CD1c-positive myeloid dendritic cell (primary cell): ENCODE results near the gene UIMC1.
"Not testable (repeated sequence)": the region's sequence is repeated elsewhere in the genome, so short reads cannot be mapped to it uniquely, and the experiment has no call there.

ENCODE experiments used
- DNase-seq: peaks from one replicate; pipeline ENCODE4 v3.0.0-alpha.2; 2016; ENCODE audit errors: extremely low spot score

The UIMC1 gene

DNA sequence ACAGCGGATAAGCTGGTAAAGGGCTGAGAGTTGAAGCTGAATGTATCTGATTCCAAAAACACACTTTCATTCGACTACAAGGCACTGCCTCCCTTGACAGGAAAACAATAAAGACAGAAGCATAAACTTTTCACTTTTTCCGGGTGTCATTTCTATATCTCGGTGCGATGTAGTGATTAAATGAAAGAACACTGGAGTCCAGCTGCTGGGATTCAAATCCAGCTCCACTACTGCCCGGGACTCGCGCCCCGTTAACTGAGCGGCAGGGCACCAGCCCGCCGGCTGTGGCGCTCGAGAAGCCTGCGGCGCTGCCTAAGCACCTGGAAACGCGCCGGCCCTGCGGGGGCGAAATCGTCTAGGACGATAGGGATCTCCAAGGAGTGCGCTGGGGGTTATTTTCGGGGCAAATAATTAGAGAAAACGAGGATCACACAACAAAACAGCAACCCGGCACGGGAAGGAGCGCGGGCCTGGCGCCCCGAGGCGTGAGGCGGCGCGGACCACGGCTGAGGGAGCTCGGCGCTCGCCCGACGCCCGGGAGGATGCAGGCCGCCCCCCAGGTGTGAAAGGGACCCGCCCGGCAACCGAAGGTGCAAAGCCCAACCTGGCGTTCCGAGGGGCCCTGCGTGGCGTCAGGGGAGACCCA is 837 bp downstream of the UIMC1 start:
- peak; percentile 75 for DNase-seq

- no peak for DNase-seq
Measured at GRCh38 chr5:177004961-177005360, 1.6 kb downstream of the UIMC1 start.

GRCh38 chr5:177003649-177004048 is 2.9 kb downstream of the UIMC1 start:
- DNase-seq = no peak

DNA sequence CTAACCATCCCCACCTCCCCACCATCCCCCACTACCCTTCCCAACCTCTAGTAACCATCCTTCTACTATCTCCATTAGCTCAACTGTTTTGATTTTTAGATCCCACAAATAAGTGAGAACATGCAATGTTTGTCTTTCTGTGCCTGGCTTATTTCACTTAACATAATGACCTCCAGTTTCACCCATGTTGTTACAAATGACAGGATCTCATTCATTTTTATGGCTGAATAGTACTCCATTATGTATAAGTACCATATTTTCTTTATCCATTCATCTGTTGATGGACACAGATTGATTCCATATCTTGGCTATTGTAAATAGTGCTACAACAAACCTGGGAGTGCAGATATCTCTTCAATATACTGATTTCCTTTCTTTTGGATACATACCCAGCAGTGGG is 7.1 kb downstream of the UIMC1 start:
- not testable (repeated sequence) for DNase-seq

GRCh38 chr5:176998828-176999227 is 7.8 kb downstream of the UIMC1 start:
- DNase-seq = no peak

DNA sequence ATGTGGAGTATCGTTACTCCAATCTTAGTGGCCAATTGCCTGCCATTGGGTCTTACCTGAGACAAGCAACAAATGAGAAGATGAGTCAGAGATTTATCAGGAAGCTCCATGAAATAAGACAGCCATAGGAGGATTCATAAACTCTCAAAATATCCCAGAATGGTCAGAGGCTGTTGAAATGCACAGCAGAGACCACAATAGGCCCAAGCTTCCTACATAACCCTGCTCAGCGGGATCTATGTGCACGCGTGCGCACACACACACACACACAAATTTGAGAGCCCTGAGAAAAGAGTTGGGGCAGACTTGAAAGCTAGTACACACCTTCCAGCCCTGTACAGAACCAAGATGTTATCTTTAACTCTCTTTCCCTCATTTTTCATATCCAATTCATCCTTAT is 9.8 kb downstream of the UIMC1 start:
- peak; percentile 18 for DNase-seq

GRCh38 chr5:176995896-176996767 is 10.4 kb downstream of the UIMC1 start:
- peak; percentile 66 for DNase-seq

DNA sequence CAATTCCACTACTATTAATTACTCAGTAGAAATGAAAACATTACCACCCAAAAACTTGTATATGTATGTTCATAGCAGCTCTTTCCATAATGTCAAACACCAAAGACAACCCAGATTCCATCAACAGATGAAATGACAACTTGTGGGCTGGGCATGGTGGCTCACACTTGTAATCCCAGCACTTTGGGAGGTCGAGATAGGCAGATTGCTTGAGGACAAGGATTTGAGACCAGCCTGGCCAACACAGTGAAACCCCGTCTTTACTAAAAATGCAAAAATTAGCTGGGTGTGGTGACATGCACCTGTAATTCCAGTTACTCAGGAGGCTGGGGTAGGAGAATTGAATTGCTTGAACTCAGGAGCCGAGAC is 11.5 kb downstream of the UIMC1 start:
- no peak for DNase-seq

GRCh38 chr5:176994460-176995121 is 12.0 kb downstream of the UIMC1 start:
- DNase-seq = peak; percentile 91

DNA sequence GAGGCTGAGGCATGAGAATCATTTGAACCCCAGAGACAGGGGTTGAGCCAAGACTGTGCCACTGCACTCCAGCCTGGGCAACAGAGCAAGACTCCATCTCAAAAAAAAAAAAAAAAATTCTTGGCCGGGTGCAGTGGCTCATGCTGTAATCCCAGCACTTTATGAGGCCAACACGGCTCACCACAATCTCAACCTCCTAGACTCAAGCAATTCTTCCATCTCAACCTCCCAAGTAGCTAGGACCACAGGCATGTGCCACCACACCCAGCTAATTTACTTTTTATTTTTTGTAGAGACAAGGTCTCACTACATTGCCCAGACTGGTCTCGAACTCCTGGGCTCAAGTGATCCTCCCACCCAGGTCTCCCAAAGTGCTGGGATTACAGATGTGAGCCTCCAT is 13.5 kb downstream of the UIMC1 start:
- not testable (repeated sequence) for DNase-seq

DNA sequence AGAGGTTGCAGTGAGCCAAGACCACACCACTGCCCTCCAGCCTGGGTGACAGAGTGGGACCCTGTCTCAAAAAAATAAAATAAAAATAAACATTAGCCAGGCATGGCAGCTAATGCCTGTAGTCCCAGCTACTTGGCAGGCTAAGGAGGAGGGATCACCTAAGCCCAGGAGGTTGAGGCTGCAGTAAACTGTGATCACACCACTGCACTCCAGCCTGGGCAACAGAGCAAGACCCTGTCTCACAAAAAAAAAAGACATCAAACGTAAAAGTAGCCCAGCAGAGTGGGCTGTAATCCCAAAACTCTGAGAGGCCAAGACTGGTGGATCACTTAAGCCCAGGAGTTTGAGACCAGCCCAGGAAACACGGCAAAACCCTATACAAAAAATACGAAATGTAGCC is 19.0 kb downstream of the UIMC1 start:
- no peak for DNase-seq

GRCh38 chr5:176986280-176986679 is 20.3 kb downstream of the UIMC1 start:
- DNase-seq = no peak

DNA sequence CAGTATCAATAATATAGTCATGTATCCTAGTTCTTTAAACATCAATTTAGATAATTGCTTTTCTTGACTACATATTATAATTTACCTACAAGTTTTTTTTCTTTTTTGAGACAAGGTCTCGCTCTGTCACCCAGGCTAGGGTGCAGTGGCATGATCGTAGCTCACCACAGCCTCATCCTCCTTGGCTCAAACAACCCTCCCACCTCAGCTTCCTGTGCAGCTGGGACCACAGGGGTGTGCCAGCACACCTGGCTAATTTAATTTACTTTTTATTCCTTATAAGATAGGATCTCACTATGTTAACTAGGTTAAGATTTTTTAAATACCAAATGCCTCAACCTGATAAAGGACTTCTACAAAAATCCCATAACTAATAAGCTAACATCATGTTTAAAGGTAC is 21.1 kb downstream of the UIMC1 start:
- DNase-seq = no peak

DNA sequence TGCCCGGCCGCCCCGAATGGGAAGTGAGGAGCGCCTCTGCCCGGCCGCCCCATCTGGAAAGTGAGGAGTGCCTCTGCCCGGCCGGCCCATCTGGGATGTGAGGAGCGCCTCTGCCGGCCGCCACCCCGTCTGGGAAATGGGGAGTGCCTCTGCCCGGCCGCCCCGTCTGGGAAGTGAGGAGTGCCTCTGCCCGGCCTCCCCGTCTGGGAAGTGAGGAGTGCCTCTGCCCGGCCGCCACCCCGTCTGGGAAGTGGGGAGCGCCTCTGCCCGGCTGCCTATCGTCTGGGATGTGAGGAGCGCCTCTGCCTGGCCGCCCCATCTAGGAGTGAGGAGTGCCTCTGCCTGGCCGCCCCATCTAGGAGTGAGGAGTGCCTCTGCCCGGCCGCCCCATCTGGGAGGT is 22.4 kb downstream of the UIMC1 start:
- not testable (repeated sequence) for DNase-seq

DNA sequence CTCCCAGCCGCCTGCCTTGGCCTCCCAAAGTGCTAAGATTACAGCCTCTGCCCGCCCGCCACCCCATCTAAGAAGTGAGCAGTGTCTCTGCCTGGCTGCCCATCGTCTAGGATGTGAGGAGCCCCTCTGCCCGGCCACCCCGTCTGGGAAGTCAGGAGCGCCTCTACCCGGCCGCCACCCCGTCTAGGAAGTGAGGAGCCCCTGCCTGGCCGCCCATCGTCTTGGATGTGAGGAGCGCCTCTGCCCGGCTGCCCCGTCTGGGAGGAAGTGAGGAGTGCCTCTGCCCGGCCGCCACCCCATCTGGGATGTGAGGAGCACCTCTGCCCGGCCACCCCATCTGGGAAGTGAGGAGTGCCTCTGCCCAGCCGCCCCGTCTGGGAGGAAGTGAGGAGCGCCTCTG is 23.0 kb downstream of the UIMC1 start:
- DNase-seq = not testable (repeated sequence)

DNA sequence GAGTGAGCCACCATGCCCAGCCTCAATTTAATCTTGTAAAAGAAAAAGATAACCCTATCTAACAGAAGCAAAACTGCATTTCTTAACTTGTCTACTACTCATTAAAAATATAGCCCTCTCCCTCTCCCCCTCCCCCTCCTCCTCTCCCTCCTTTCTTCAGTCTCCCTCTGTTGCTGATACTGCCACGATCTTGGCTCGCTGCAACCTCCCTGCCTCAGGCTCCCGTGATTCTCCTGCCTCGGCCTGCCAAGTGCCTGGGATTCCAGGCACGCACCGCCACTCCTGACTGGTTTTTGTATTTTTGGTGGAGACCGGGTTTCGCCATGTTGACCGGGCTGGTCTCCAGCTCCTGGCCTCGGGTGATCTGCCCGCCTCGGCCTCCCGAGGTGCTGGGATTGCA is 23.5 kb downstream of the UIMC1 start:
- not testable (repeated sequence) for DNase-seq

- DNase-seq = no peak
Measured at GRCh38 chr5:176980818-176981217, 25.8 kb downstream of the UIMC1 start.

GRCh38 chr5:176979669-176980068 is 26.9 kb downstream of the UIMC1 start:
- no peak for DNase-seq

GRCh38 chr5:176965633-176966032 is 40.9 kb downstream of the UIMC1 start:
- DNase-seq = no peak

- peak; percentile 57 for DNase-seq
Measured at GRCh38 chr5:176959051-176959450, 47.5 kb downstream of the UIMC1 start.

DNA sequence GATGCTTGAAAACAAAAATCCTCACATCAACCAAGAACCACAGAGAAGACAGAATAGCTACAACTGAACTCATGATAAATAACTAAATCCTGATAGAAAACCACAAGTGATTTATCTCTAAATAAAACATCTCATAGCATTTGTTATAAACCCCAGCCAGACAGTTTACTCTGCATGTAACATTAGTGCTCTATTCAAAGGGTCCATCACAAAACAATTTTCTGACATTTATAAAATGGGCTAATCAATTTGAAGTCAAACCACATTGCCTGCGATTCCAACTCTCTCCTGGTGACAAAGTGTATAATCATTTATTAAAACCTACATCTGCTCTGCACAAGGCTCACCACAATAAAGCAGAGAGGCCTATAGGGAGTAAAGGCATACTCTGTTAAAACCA is 49.8 kb downstream of the UIMC1 start:
- DNase-seq = no peak

GRCh38 chr5:176955895-176956294 is 50.7 kb downstream of the UIMC1 start:
- DNase-seq = no peak

DNA sequence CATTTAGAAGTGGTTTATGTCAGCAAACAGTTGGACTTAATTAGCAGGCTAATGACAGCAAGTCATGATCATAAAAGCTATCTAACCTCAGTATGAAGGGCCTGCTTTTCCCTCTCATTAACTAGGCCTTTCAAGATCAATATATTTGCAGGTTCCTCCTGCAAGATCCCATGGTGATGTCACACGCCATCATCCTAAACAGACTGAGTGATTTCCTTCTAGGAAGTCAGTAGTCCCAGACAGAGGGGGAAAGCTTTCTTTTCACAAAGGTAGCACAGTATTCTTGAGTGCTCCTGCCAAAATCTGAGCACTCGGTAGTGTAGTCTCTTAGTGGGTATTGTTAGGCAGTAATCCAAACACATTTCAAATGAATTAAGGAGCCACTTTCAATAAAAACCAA is 52.5 kb downstream of the UIMC1 start:
- no peak for DNase-seq
